Ishikawa (cell line): ENCODE measurements around the gene IL17REL.

Source experiments
- CEBPB ChIP-seq: IDR thresholded peaks from 2 replicates; pipeline ENCODE4 v1.6.1; 2012
- CREB1 ChIP-seq: IDR thresholded peaks from 2 replicates; pipeline ENCODE4 v1.6.1; 2012; ENCODE audit warnings: low read depth
- EGR1 ChIP-seq: IDR thresholded peaks from 2 replicates; pipeline ENCODE4 v1.6.1; 2012
- EP300 ChIP-seq: IDR thresholded peaks from 2 replicates; pipeline ENCODE4 v1.6.1; 2012; ENCODE audit warnings: borderline replicate concordance
- FOXM1 ChIP-seq: IDR thresholded peaks from 2 replicates; pipeline ENCODE4 v1.6.1; 2012; ENCODE audit warnings: low read depth, borderline replicate concordance
- MAX ChIP-seq: IDR thresholded peaks from 2 replicates; pipeline ENCODE4 v1.6.1; 2012
- NFIC ChIP-seq: IDR thresholded peaks from 2 replicates; pipeline ENCODE4 v1.6.1; 2012
- RAD21 ChIP-seq: IDR thresholded peaks from 2 replicates; pipeline ENCODE4 v1.6.1; 2012; ENCODE audit warnings: low read depth
- TAF1 ChIP-seq: IDR thresholded peaks from 2 replicates; pipeline ENCODE4 v1.6.1; 2012; ENCODE audit warnings: low read depth, mild to moderate bottlenecking
- TCF12 ChIP-seq: IDR thresholded peaks from 2 replicates; pipeline ENCODE4 v1.6.1; 2012; ENCODE audit warnings: low read depth
- TEAD4 ChIP-seq: IDR thresholded peaks from 2 replicates; pipeline ENCODE4 v1.6.1; 2012
- USF1 ChIP-seq: IDR thresholded peaks from 2 replicates; pipeline ENCODE4 v1.6.1; 2012
- YY1 ChIP-seq: IDR thresholded peaks from 2 replicates; pipeline ENCODE4 v1.6.1; 2012; ENCODE audit warnings: low read depth
- ZBTB7A ChIP-seq: IDR thresholded peaks from 2 replicates; pipeline ENCODE4 v1.6.1; 2012; ENCODE audit warnings: low read depth
- TF ChIP-seq, protein P1 (sequence below): IDR thresholded peaks from 2 replicates; pipeline ENCODE4 v1.6.1; 2012; ENCODE audit warnings: low read depth, mild to moderate bottlenecking

IL17REL gene

GRCh38 chr22:49971232-49972162, 41.1 kb downstream of the IL17REL start:
- no peak for TF ChIP-seq RAD21
- TF ChIP-seq EGR1: peak; percentile 85
- TF ChIP-seq USF1: no peak
- no peak for TF ChIP-seq CEBPB
- peak; percentile 15; the same call in 1 of the 2 replicates for TF ChIP-seq MAX
- TF ChIP-seq EP300: 0 out of 2 replicates have a peak, but pooled peaks have one; percentile 23

GRCh38 chr22:49970528-49971231, 41.9 kb downstream of the IL17REL start:
- TF ChIP-seq RAD21 (no peak; the same call in 1 of the 2 replicates), EGR1 (peak; percentile 50; the same call in 1 of the 2 replicates), EP300 (peak; percentile 72; the same call in 1 of the 2 replicates), TCF12 (peak; percentile 83), USF1 (peak; percentile 96), NFIC (peak; percentile 66), TAF1 (no peak), CEBPB (no peak), TEAD4 (peak; percentile 36; the same call in 1 of the 2 replicates), ZBTB7A (no peak), FOXM1 (no peak), MAX (peak; percentile 99), CREB1 (peak; percentile 78; the same call in 1 of the 2 replicates), YY1 (no peak)
- TF ChIP-seq, protein P1, sequence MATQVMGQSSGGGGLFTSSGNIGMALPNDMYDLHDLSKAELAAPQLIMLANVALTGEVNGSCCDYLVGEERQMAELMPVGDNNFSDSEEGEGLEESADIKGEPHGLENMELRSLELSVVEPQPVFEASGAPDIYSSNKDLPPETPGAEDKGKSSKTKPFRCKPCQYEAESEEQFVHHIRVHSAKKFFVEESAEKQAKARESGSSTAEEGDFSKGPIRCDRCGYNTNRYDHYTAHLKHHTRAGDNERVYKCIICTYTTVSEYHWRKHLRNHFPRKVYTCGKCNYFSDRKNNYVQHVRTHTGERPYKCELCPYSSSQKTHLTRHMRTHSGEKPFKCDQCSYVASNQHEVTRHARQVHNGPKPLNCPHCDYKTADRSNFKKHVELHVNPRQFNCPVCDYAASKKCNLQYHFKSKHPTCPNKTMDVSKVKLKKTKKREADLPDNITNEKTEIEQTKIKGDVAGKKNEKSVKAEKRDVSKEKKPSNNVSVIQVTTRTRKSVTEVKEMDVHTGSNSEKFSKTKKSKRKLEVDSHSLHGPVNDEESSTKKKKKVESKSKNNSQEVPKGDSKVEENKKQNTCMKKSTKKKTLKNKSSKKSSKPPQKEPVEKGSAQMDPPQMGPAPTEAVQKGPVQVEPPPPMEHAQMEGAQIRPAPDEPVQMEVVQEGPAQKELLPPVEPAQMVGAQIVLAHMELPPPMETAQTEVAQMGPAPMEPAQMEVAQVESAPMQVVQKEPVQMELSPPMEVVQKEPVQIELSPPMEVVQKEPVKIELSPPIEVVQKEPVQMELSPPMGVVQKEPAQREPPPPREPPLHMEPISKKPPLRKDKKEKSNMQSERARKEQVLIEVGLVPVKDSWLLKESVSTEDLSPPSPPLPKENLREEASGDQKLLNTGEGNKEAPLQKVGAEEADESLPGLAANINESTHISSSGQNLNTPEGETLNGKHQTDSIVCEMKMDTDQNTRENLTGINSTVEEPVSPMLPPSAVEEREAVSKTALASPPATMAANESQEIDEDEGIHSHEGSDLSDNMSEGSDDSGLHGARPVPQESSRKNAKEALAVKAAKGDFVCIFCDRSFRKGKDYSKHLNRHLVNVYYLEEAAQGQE: no peak

DNA sequence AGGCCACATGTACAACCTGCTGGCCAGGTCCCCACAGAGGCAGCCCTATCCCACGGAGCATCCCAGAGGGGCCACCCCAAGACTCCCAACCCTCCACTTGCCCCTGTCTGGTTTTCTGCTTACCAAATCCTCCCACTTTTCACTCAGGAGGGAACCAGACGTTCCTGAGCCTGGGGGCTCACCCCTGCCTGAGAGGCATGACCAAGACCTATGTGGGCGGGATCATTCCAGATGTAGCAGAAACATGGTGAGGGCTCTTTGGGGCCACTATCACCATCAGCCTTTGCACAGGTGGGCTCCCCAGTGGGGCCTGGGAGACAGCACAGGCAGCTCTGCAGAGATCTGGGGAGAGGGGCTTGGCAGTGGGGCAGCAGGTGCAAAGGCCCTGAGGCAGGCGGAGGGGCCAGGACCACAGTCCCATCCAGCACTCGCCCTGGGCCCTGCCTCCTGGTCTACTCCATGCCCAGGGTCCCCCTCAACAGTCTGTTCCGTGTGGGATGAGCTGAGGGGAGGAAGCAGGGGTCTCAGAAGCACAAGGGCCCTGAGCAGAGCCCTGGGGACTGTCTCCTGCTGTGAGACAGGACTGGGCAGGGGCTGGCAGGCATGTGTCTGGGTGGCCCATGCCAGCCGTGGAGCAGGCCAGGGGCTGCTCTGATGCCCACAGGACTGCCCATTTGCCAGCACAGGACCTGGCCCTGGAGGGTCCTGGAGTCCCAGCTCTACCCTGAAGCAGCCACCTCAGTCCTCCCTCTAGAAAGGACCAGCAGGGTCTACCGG, 42.6 kb downstream of the IL17REL start:
- TF ChIP-seq TEAD4: no peak
- TF ChIP-seq TAF1: no peak
- TF ChIP-seq USF1: no peak
- no peak for TF ChIP-seq EGR1
- no peak for TF ChIP-seq RAD21
- no peak for TF ChIP-seq CREB1
- no peak for TF ChIP-seq CEBPB
- no peak for TF ChIP-seq ZBTB7A

DNA sequence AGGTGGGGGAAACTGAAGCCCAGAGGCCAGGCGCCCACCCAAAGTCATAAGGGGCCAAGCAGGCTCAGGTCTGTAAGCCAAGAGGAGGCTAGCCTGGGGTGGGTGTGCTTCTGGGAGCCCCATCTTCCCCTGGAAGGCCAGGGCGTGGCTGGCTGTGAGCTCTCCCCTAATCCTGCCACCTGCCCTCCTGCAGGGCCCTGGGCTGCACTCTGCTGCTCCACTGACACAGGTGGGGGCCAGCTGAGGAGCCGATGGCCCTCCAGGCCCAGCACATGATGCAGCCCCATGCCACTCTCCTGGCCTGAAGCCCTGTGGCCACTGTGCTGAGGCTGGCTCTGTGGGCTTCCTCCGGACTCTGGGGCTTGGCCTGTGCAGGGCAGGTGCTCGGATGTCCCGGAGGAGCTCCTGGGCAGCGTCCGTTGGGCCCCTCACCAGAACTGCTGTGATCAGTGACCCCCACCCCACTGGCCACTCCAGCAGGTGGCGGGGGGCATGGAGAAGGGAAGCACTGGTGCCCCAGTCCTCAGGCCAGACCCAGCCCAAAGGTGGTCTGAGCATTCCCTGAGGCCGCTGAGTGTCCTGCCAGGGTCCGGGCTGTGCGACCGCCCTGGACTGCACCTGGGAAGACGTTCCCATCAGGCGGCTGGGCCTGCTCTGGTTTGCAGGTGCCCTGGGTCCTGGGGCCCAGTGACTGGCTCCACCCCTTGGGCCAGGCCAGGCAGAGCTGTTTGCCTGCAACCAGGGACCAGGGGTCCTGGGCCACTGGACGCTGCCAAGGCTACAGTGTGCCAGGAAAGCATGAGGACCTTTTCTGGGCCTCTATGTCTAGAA, 43.5 kb downstream of the IL17REL start:
- TF ChIP-seq FOXM1 (no peak), EGR1 (no peak), CREB1 (no peak), ZBTB7A (no peak), EP300 (no peak), TCF12 (no peak)

GRCh38 chr22:49968313-49968830, 44.2 kb downstream of the IL17REL start:
- TF ChIP-seq ZBTB7A: no peak
- TF ChIP-seq EP300: no peak
- TF ChIP-seq USF1: no peak
- no peak for TF ChIP-seq TCF12
- TF ChIP-seq TAF1: no peak
- no peak for TF ChIP-seq TEAD4
- TF ChIP-seq FOXM1: no peak
- no peak for TF ChIP-seq CREB1
- no peak for TF ChIP-seq YY1
- TF ChIP-seq MAX: no peak
- TF ChIP-seq NFIC: no peak
- TF ChIP-seq, protein P1: no peak
- TF ChIP-seq RAD21: no peak
- TF ChIP-seq CEBPB: no peak
- no peak for TF ChIP-seq EGR1
